Endothelial cell of umbilical vein (primary cell): ENCODE results near the gene SLC26A8. TPM values are rescaled to one million over a fixed set of nuclear protein-coding genes. Genes with fewer than 3 reads are reported as not detected.

ENCODE experiments used
- BruUV-seq: library from RNA; stranded (reverse); fragments of 400-500 nt; replicated peaks from 2 replicates; lab custom pipeline; 2021; lab: Mats Ljungman, UMichigan
- CTCF ChIA-PET: fragments of 300-600, 350-600 bp; sonication (Branson Sonifier 250); formaldehyde crosslinking; loops from one replicate; lab custom pipeline; 2021; ENCODE audit warnings: antibody characterized with exemption, inconsistent platforms; lab: Charles Lee
- POLR2A ChIA-PET: fragments of 300-600, 350-600 bp; sonication (Branson Sonifier 250); formaldehyde crosslinking; loops from one replicate; lab custom pipeline; 2021; ENCODE audit warnings: antibody characterized with exemption, inconsistent platforms; lab: Charles Lee
- DNase-seq: peaks from one replicate; pipeline ENCODE4 v3.0.0-alpha.2; 2011; ENCODE audit warnings: low read depth, low spot score
- FAIRE-seq: peaks from 2 replicates; lab custom pipeline; 2011; peaks lifted over from hg19 to GRCh38; lab: Jason Lieb, UNC
- H2AFZ ChIP-seq: 2 replicates; pipeline ENCODE4 v1.6.0; 2012; ENCODE audit warnings: low read depth, low read length, control low read depth, inconsistent platforms
- H3K27ac ChIP-seq: 2 replicates; pipeline ENCODE4 v1.5.1; 2011; ENCODE audit warnings: low read depth, mild to moderate bottlenecking, control low read depth, low read length, moderate library complexity; ENCODE audit not compliant: insufficient read depth
- H3K27me3 ChIP-seq, 2 experiments: 2 replicates each; pipeline versions ENCODE4 v1.6.0 to v1.6.1; 2011; ENCODE audit warnings: low read length in 2 of 2, mixed read lengths in 1 of 2; ENCODE audit not compliant: control insufficient read depth in 2 of 2, insufficient read depth in 2 of 2
- H3K36me3 ChIP-seq, 2 experiments: 2 replicates in 1 of 2; 3 replicates in 1 of 2; pipeline ENCODE4 v1.5.1; 2011; ENCODE audit warnings: low read length in 2 of 2, mild to moderate bottlenecking in 1 of 2, moderate library complexity in 1 of 2; ENCODE audit not compliant: control insufficient read depth in 2 of 2, insufficient read depth in 2 of 2; ENCODE audit errors: extremely low read depth in 1 of 2
- H3K4me1 ChIP-seq: 3 replicates; pipeline ENCODE4 v1.5.1; 2011; ENCODE audit warnings: mild to moderate bottlenecking, low read length; ENCODE audit not compliant: control insufficient read depth, insufficient read depth; ENCODE audit errors: extremely low read depth
- H3K4me2 ChIP-seq: 2 replicates; pipeline ENCODE4 v1.6.1; 2011; ENCODE audit warnings: low read length, control low read depth, mixed read lengths; ENCODE audit not compliant: insufficient read depth
- H3K4me3 ChIP-seq, 3 experiments: fragments of 200-600 bp in 1 of 3; sonication (generic), shearing (Covaris generic) in 1 of 3; replicated peaks in 1 of 3; 2 replicates each; pipeline ENCODE4 v1.5.1; 2011 to 2016; ENCODE audit warnings: control low read depth in 3 of 3, low read length in 3 of 3, mild to moderate bottlenecking in 2 of 3, inconsistent platforms in 1 of 3, low read depth in 1 of 3, moderate library complexity in 1 of 3; ENCODE audit not compliant: insufficient read depth in 1 of 3
- H3K79me2 ChIP-seq: 2 replicates; pipeline ENCODE4 v1.6.0; 2012; ENCODE audit warnings: low read length, inconsistent platforms; ENCODE audit not compliant: control insufficient read depth, insufficient read depth
- H3K9ac ChIP-seq: replicated peaks from 2 replicates; pipeline ENCODE3; 2011; ENCODE audit warnings: low read length, control low read depth; ENCODE audit not compliant: insufficient read depth; ENCODE audit errors: extremely low read depth
- H3K9me1 ChIP-seq: replicated peaks from 3 replicates; pipeline ENCODE4 v1.6.0; 2011; ENCODE audit warnings: mild to moderate bottlenecking, low read length; ENCODE audit not compliant: control insufficient read depth, insufficient read depth; ENCODE audit errors: extremely low read depth
- H3K9me3 ChIP-seq: replicated peaks from 2 replicates; pipeline ENCODE4 v1.5.1; 2012; ENCODE audit warnings: low read length, inconsistent platforms; ENCODE audit not compliant: control insufficient read depth, insufficient read depth
- H4K20me1 ChIP-seq: replicated peaks from 2 replicates; pipeline ENCODE3; 2011; ENCODE audit warnings: mild to moderate bottlenecking, low read length; ENCODE audit not compliant: control insufficient read depth, insufficient read depth; ENCODE audit errors: extremely low read depth
- CTCF ChIP-seq, 2 donors: IDR thresholded peaks; 1 replicate in 1 of 2; 2 replicates in 1 of 2; pipeline ENCODE4 v1.5.1; 2011; ENCODE audit warnings: low read length in 2 of 2, mild to moderate bottlenecking in 2 of 2, moderate library complexity in 2 of 2, control low read depth in 1 of 2, inconsistent platforms in 1 of 2, low read depth in 1 of 2; ENCODE audit not compliant: insufficient read depth in 1 of 2; ENCODE audit errors: extremely low read depth in 1 of 2
- EZH2 ChIP-seq: IDR thresholded peaks from 2 replicates; pipeline ENCODE4 v1.6.1; 2012; ENCODE audit warnings: borderline replicate concordance, low read depth, mild to moderate bottlenecking, moderate library complexity, low read length, inconsistent platforms; ENCODE audit not compliant: severe bottlenecking
- FOS ChIP-seq: IDR thresholded peaks from 2 replicates; pipeline ENCODE4 v1.6.1; 2011; ENCODE audit warnings: mild to moderate bottlenecking, low read length, moderate library complexity, borderline replicate concordance; ENCODE audit not compliant: insufficient read depth
- GATA2 ChIP-seq: IDR thresholded peaks from 2 replicates; pipeline ENCODE4 v1.7.0; 2011; ENCODE audit warnings: low read depth, mild to moderate bottlenecking, moderate library complexity, mixed read lengths, low read length; ENCODE audit not compliant: insufficient read length, insufficient read depth
- JUN ChIP-seq: IDR thresholded peaks from 2 replicates; pipeline ENCODE4 v1.6.1; 2011; ENCODE audit warnings: borderline replicate concordance, low read depth; ENCODE audit not compliant: insufficient read length, insufficient read depth
- MAX ChIP-seq: IDR thresholded peaks from 2 replicates; pipeline ENCODE4 v1.6.1; 2011; ENCODE audit not compliant: insufficient read depth, insufficient read length
- MYC ChIP-seq: IDR thresholded peaks from one replicate; pipeline ENCODE4 v1.6.1; 2011; ENCODE audit warnings: mild to moderate bottlenecking, low read depth, low read length
- POLR2A ChIP-seq: IDR thresholded peaks from 2 replicates; pipeline ENCODE4 v1.6.1; 2012; ENCODE audit warnings: low read depth, mild to moderate bottlenecking, control low read depth, low read length
- POLR2AphosphoS5 ChIP-seq: IDR thresholded peaks from 2 replicates; pipeline ENCODE4 v1.6.1; 2012; ENCODE audit warnings: low read depth, mild to moderate bottlenecking, control low read depth, low read length, moderate library complexity; ENCODE audit not compliant: insufficient read depth
- dilution Hi-C: fragments of 300-500 bp; cut with MboI; formaldehyde crosslinking; loops from one replicate; pipeline ENCODE4 v1.15.0; 2019; ENCODE audit warnings: low sequenced_read_pairs; ENCODE audit not compliant: extremely low pct_ligation_motif_present
- intact Hi-C: fragments of 100-400 bp; cut with micrococcal nuclease; formaldehyde crosslinking; loops from one replicate; pipeline ENCODE4 v1.10.0; 2022
- polyA plus RNA-seq, 4 experiments: library from polyadenylated mRNA; depleted of rRNA in 3 of 4; stranded (reverse) in 3 of 4; unstranded in 1 of 4; fragments of >200 nt; gene quantifications; 2 replicates each; pipeline versions ENCODE4 v1.2.1 to v1.2.3, GENCODE V29; 2011 to 2012; ENCODE audit warnings: missing spikeins in 1 of 4
- total RNA-seq: library from RNA; stranded (reverse); gene quantifications from 2 replicates; pipeline ENCODE4 v1.2.3, GENCODE V29; 2021

Gene SLC26A8
- total and polyA plus RNA-seq, 2 donors (not counting 3 experiments of a cell fraction or from before 2014, with no cell fraction given): 0.01 TPM; not detected in 1

- Histone ChIP-seq H3K4me1 (no peaks in the 10 kb centered on the region), H3K4me3 (no peak overlapping the region), H3K27me3 (peaks cover 2 to 6% of the 10 kb centered on the region in 2 experiments), H3K27ac (no peak overlapping the region), H3K9me1 (no peaks in the 10 kb centered on the region), H2AFZ (no peak overlapping the region), H3K79me2 (no peaks in the 10 kb centered on the region), H3K36me3 (no peaks in the 10 kb centered on the region), H3K4me2 (no peak overlapping the region), H4K20me1 (no peaks in the 10 kb centered on the region), H3K9me3 (no peaks in the 10 kb centered on the region), H3K9ac (no peak overlapping the region)
- no peak for FAIRE-seq
- no peak for DNase-seq
- BruUV-seq: no TSS peak
- intact Hi-C loops (no loop called here), dilution Hi-C loops (no loop called here)
- ChIA-PET POLR2A (no interaction called here), CTCF (no interaction called here)
- TF ChIP-seq POLR2AphosphoS5 (no peak), JUN (no peak), EZH2 (no peak), MAX (no peak), FOS (no peak), GATA2 (no peak), POLR2A (no peak), CTCF (IDR thresholded peaks at IDR 0.05; ENCODE audit: extremely low read depth in 1 of 2, insufficient read depth in 1 of 2, low read depth in 1 of 2, low read length in 2 of 2) (no peak), MYC (no peak)
Measured at GRCh38 chr6:35962779-35963560, 61.5 kb downstream of the SLC26A8 start.
